ENCODE data around the gene PLD1.
A peak's percentile ranks its signal among the peaks of the same experiment; 100 is the strongest.
"Not testable (repeated sequence)": the region's sequence is repeated elsewhere in the genome, so short reads cannot be mapped to it uniquely, and the experiment has no call there.

Gene PLD1

DNA sequence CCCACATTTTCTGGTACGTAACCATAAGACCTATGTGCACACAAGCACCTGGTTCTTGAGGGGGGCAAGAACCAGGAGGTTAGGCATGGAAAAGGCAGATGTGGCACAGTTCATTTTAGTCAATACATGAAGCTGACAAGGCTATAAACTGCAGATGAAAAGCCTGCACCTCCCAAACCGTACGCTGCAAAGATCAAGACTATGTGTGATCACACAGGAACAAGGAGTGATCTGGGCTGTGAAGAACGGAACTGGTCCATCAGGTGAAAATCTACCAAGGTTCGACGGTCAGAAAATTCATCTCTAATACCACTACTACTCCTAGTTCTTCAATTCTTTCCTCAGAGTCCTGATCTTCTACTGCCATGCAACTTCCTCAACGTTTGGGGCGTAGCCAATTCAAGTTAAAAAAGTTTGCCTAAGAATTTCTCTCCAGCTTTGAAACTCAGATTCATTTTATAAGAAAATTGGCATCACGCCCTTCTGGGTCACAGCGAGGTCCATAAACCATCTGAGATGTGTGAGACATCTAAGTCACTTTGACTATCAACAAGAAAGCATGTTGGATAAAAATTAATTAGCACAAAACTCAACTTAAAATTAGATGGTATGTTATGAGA is 41.9 kb downstream of the PLD1 start:
- DNase-seq = no peak

GRCh38 chr3:171765511-171765887 is 44.8 kb downstream of the PLD1 start:
- no peak for DNase-seq

- no peak for DNase-seq
Measured at GRCh38 chr3:171763392-171763791, 46.9 kb downstream of the PLD1 start.

GRCh38 chr3:171760477-171760876 is 49.8 kb downstream of the PLD1 start:
- no peak for DNase-seq

DNA sequence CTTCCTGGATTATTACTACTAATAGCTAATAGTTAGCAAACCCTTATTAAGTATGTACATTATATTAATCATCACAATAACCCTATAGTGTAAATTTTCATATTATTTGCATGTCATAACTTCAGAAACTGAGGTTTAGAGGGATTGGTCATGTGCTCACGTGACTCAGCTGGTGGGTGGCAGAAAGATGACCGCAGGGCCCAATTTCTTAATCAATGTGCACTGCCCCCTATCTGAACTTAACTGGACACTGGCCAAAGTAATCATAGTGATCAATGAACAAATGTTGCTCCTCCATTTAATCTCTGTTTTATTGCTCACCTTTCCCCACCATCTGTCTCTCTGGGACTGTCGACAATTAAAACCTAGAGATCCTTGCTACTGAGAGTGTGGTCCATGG is 52.2 kb downstream of the PLD1 start:
- DNase-seq = no peak

DNA sequence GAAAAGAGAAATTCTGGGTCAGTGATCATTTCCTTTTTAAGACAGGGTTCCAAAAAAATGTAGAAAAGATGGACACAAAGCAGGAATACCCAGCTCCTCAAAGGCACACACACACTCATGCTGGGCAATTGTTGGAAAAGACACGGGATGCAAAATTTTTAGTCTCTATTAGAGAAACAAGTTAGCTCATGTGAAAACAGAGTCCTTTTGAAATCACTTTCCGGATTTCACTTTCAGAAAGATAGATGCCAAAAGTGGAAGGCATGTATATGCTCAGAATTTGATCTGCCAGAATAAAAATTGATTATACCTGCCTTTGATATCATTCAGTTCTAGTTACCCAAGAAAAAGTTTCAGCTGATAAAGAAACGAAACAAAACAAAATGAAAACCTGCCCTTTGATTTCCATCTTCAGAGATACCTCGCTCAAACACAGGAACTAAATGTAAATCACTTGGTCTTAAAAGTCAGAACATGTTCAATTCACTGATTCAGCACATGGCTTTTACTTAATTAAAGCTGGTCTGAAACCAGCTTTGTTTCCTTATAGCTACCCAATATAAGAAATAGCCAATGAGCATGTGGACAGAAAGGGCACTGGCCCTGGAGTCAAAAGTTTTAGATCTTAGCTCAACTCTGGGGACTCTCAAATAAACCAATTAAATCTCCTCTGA is 52.8 kb downstream of the PLD1 start:
- no peak for DNase-seq

GRCh38 chr3:171755656-171756055 is 54.6 kb downstream of the PLD1 start:
- no peak for DNase-seq

DNA sequence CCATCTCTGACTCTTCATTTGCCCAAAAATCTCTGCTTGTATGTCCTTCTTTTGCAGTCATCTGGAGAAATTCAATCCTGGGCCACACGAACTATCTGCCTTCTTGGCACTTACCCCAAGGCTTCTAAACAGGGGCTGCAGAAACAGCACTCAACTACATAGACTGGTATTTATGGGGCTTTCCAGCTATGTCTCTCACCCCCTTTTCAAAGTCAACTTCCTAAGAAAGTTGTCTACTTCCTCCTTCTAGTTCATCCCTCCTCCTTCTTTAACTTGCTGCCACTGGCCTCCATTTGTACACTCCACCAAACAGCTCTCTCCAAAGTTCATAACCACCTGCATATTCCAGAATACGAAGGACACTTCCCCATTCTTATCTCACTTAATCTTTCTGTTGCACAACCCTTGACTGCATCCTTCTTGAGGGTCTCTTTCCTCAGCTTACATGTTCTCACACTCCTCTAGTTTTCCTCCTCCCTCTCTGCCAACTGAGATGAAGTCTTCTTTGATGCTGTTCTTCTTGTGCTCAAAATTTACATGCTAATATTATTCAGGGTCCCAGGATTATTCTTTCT is 55.2 kb downstream of the PLD1 start:
- no peak for DNase-seq

- no peak for DNase-seq
Measured at GRCh38 chr3:171753665-171754408, 56.4 kb downstream of the PLD1 start.

GRCh38 chr3:171753025-171753472 is 57.2 kb downstream of the PLD1 start:
- no peak for DNase-seq

DNA sequence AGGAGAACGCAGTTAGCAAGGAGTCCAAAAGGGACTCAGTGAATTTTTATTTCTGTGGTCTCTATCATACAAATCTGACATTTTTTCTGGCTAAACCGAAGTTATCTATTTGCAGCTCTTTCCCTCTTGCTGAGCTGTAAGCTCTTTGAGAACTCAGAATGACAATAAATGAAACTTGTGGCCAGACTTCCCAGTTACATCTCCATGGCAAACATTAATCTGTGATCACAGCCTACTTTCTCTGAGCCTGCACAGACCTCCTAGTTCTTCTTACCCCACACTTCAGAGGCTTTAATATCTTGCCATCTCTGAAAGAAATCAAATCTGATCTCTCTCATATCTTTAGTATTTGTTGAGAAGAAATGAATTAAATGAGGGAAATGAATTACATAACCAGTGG is 58.0 kb downstream of the PLD1 start:
- DNase-seq = no peak

DNA sequence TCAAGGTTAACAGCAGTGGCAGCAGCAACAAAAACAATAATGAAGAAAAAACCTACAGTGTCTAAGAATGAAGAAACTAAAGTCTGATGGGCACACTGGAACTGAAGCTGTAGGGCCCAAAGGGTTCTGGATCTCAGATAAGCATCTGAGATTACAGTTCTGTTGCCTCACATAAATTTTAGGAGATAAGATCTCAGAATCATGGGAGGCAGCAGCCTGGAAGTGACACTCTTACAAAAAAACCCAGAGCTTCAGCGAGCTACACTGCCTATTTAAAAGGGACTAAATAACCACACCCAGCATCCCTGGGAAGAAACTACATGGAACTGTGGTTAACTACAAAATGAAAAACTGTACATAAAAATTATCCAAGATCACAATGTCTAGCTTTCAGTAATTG is 61.2 kb downstream of the PLD1 start:
- DNase-seq = no peak

DNA sequence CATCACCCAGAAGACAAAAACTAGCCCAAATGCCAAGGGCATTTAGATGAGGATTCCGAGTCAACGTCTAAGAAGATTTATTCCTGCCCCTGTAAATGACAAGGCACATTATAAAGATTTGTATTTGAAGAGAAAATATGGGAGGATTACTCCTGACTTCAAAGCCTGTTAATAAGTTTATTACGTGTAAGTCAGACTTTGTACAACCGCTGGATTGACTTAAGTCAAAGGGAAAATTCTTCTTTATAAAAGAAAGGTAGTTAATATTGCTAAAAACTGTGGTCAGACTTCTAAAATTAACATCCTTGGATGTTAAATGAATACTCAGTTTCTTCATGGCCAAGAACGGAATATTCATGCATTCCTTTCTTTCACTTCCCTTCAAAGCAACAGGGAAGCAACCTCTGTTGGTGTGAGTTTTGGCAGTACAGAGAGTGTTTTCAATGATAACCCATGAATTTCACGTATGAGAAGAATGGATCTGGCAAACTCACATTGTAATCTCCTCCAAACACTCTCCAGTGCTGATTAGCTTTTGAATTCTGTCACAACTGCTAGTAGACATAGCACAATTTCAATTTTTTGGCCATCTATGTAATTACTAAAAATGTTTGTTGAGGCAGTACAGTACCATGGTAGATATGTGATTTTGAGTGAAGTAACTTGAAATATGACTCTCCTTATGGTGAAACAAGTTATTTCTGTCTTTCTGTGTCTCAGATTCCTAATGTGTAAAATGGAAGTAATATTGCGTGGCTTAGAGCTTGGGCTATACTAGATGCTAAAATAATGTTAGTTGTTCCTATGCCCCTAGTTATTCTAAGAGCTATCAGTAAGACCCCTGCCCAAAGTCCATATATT is 62.0 kb downstream of the PLD1 start:
- no peak for DNase-seq

DNA sequence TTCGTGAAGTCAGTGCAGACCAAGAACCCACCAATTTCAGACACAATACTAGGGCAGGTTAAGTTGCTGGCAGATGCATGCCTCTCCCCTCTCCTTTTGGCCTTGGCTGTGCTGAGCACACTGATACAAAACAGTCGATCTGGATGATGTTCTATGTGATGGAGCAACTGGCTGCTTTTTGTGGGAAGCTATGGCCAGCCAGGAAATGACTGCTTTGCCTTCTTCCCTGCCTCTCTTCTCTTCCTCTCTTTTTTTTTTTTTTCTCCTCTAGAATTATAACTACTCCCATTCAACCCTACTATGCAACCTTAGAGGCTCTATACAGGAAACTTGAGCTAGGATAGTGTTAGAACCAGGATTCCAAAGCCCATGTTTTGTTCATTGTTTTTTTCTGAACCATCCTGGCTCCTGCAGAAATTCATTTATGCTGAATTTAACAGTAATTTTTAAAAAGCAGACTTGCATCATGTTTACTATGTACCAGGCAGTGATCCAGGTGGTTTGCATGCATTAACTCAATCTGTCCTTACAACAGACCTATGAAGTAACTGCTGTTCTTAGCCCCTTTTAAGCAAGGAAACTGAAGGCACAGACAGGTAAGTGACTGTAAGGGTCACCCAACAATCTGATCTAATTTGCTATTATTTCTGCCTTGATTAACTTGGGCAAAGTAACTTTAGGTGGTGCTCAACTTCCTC is 62.9 kb downstream of the PLD1 start:
- no peak for DNase-seq

- not testable (repeated sequence) for DNase-seq
Measured at GRCh38 chr3:171746320-171747222, 63.7 kb downstream of the PLD1 start.

DNA sequence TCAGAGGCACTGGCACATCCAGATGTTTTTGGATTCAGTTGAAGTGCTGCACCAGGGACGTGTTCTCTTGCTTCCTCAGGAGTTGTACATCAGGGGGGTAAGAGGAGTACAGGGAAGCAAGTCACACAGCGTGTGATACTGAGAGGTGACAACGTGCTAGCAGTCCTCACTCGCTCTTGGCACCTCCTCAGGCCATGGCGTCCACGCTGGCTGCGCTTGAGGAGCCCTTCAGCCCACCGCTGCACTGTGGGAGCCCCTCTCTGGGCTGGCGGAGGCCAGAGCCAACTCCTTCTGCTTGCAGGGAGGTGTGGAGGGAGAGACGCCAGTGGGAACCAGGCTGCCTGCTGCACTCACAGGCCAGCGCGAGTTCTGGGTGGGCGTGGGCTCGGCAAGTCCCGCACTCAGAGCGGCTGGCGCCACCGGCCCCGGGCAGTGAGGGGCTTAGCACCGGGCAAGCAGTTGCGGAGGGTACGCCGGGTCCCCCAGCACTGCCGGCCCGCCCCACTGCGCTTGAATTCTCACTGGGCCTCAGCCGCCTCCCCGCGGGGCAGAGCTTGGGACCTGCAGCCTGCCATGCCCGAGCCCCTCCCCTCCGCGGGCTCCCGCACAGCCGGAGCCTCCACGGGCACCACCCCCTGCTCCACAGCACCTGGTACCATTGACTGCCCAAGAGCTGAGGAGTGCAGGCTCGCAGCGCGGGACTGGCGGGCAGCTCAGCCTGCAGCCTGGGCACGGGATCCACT is 64.5 kb downstream of the PLD1 start:
- no peak for DNase-seq

DNA sequence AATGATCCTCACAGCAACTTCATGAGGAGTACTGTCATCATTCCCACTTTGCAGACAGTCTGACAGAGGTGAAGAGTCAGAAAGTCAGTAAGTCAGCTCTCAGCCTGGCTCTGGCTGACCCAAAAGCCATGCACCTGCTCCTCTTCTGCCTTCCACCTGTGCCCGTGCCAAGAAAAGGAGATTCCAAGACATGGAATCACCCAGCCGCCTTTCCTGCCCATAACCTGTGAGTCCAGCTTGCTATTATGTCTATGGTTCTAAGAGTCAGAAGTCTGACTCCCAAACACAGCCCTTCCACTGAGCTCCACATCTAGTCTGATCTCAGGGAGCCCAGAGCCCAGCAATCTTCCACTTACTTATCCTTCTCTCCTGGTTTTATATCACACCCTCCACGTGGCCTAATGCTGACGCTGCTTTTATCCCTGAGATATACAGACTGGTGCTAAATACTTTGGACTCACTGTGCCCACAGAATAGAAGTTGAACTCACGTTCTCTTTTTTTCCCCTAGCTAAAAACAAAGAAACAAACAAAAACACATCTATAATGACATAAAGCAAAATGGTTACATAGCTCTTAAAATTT is 66.0 kb downstream of the PLD1 start:
- no peak for DNase-seq

- no peak for DNase-seq
Measured at GRCh38 chr3:171743327-171744157, 66.7 kb downstream of the PLD1 start.

DNA sequence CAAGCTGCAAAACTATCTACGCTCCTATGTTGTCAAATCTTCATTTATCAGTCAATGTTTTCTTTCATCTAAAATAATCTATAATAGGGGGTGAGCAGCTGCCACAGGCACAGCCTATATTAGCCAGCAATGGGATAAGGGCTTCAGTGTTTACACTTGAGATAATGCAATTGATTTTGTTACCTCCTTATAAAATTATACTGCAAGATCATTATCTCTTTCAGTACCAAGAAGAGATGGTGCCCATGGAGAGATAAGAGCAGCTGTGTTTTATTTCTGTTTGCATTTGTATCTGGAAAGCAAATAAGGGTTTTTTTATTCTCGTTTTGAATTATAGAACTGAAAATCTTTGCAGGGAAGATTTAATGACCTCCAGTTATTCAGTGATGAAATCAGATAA is 68.9 kb downstream of the PLD1 start:
- DNase-seq = peak in 1 of 2 experiments; percentile 25
